ENCODE measurements around the gene UNC93A.

- TF ChIP-seq, protein P1, sequence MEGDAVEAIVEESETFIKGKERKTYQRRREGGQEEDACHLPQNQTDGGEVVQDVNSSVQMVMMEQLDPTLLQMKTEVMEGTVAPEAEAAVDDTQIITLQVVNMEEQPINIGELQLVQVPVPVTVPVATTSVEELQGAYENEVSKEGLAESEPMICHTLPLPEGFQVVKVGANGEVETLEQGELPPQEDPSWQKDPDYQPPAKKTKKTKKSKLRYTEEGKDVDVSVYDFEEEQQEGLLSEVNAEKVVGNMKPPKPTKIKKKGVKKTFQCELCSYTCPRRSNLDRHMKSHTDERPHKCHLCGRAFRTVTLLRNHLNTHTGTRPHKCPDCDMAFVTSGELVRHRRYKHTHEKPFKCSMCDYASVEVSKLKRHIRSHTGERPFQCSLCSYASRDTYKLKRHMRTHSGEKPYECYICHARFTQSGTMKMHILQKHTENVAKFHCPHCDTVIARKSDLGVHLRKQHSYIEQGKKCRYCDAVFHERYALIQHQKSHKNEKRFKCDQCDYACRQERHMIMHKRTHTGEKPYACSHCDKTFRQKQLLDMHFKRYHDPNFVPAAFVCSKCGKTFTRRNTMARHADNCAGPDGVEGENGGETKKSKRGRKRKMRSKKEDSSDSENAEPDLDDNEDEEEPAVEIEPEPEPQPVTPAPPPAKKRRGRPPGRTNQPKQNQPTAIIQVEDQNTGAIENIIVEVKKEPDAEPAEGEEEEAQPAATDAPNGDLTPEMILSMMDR (IDR thresholded peaks at IDR 0.05; ENCODE audit: insufficient read depth, low read length, poor library complexity, severe bottlenecking), result no peak
- TF ChIP-seq EZH2phosphoT487 (conservative IDR thresholded peaks at IDR 0.05; ENCODE audit: low read length), result no peak
Observed at GRCh38 chr6:167274270-167274669, 16.8 kb upstream of the UNC93A start.

Data from SU-DHL-6 (cell line).